HG02981 (cell line): Measurements from ENCODE around the gene LONRF3.
"Not testable (repeated sequence)": the region's sequence is repeated elsewhere in the genome, so short reads cannot be mapped to it uniquely, and the experiment has no call there.

ENCODE experiments used
- ATAC-seq: cut with Tn5 transposase; IDR thresholded peaks from one replicate; pipeline ENCODE4 v1.9.1; 2021; ENCODE audit warnings: mild to moderate bottlenecking, moderate library complexity; ENCODE audit not compliant: unreplicated experiment

Gene LONRF3

GRCh38 chrX:118980761-118981160 lies 6.3 kb downstream of the LONRF3 start:
- no peak for ATAC-seq

GRCh38 chrX:118983513-118983912 lies 9.1 kb downstream of the LONRF3 start:
- ATAC-seq, result no peak

GRCh38 chrX:118988911-118989310 lies 14.5 kb downstream of the LONRF3 start:
- no peak for ATAC-seq

- ATAC-seq, result no peak
Measured at GRCh38 chrX:118989886-118990285, 15.5 kb downstream of the LONRF3 start.

GRCh38 chrX:118990512-118991227 lies 16.3 kb downstream of the LONRF3 start:
- no peak for ATAC-seq

- not testable (repeated sequence) for ATAC-seq
Measured at GRCh38 chrX:118992441-118993121, 18.2 kb downstream of the LONRF3 start.

- ATAC-seq, result no peak
Measured at GRCh38 chrX:119003462-119003861, 29.0 kb downstream of the LONRF3 start.

GRCh38 chrX:119004920-119005524 lies 30.6 kb downstream of the LONRF3 start:
- ATAC-seq, result peak; percentile 84

- no peak for ATAC-seq
Measured at GRCh38 chrX:119007189-119007770, 32.9 kb downstream of the LONRF3 start.

GRCh38 chrX:119008110-119008744 lies 33.8 kb downstream of the LONRF3 start:
- peak; percentile 56 for ATAC-seq

GRCh38 chrX:119009071-119009470 lies 34.7 kb downstream of the LONRF3 start:
- ATAC-seq, result no peak

GRCh38 chrX:119010491-119010890 lies 36.1 kb downstream of the LONRF3 start:
- ATAC-seq, result no peak

GRCh38 chrX:119013164-119013563 lies 38.7 kb downstream of the LONRF3 start:
- ATAC-seq, result no peak

- ATAC-seq, result peak; percentile 87
Measured at GRCh38 chrX:119015407-119016237, 41.2 kb downstream of the LONRF3 start.

- ATAC-seq, result no peak
Measured at GRCh38 chrX:119017077-119017476, 42.7 kb downstream of the LONRF3 start.

- no peak for ATAC-seq
Measured at GRCh38 chrX:119025900-119026299, 51.5 kb downstream of the LONRF3 start.

- ATAC-seq, result not testable (repeated sequence)
Measured at GRCh38 chrX:119026344-119026743, 51.9 kb downstream of the LONRF3 start.

GRCh38 chrX:119027960-119028732 lies 53.7 kb downstream of the LONRF3 start:
- not testable (repeated sequence) for ATAC-seq

- no peak for ATAC-seq
Measured at GRCh38 chrX:119028733-119029330, 54.4 kb downstream of the LONRF3 start.
